ENCODE measurements around the gene LDB2. TPM values are rescaled to one million over a fixed set of nuclear protein-coding genes. Genes with fewer than 3 reads are reported as not detected.
A peak's percentile ranks its signal among the peaks of the same experiment; 100 is the strongest.

LDB2 gene
- total RNA-seq, 1 experiment from 2014 or later, result not detected

GRCh38 chr4:16693641-16694040 is 204.8 kb downstream of the LDB2 start:
- Histone ChIP-seq H3K4me1 (ENCODE audit: insufficient read depth, low read length) (peaks cover 7% of the 10 kb centered on the region; the same call in 1 of the 2 replicates), H3K4me2 (ENCODE audit: low read length) (no peak overlapping the region), H3F3A (ENCODE audit: low read length, unreplicated experiment) (no peaks in the 10 kb centered on the region), H3K79me2 (ENCODE audit: low read length) (no peaks in the 10 kb centered on the region), H3K27ac (ENCODE audit: low read length) (no peak overlapping the region), H4K20me1 (ENCODE audit: low read length) (no peaks in the 10 kb centered on the region), H3K27me3 (ENCODE audit: low read length) (peaks cover 30% of the 10 kb centered on the region), H3K9ac (ENCODE audit: low read length) (no peak overlapping the region), H3K9me3 (ENCODE audit: low read length) (no peaks in the 10 kb centered on the region), H3K36me3 (ENCODE audit: low read depth, low read length) (no peaks in the 10 kb centered on the region), H3K9me2 (replicated peaks; ENCODE audit: low read length) (no peaks in the 10 kb centered on the region), H3K4me3 (ENCODE audit: low read length) (no peak overlapping the region), H2AFZ (ENCODE audit: low read length) (no peak overlapping the region)
- no peak for ATAC-seq
- DNase-seq, result no peak
- intact Hi-C loops (cut with micrococcal nuclease), result no loop called here
- CTCF ChIA-PET, result no interaction called here
- POLR2A ChIA-PET (ENCODE audit: unreplicated experiment), result no interaction called here
- TF ChIP-seq CTCF (conservative IDR thresholded peaks at IDR 0.05; ENCODE audit: low read depth, low read length) (no peak), EZH2phosphoT487 (IDR thresholded peaks at IDR 0.05; ENCODE audit: borderline replicate concordance, low read length) (no peak), EZH2 (IDR thresholded peaks at IDR 0.05; ENCODE audit: low read length, unreplicated experiment) (no peak)
- BruUV-seq (replicated peaks), result no TSS peak

GRCh38 chr4:16692961-16693506 is 205.4 kb downstream of the LDB2 start:
- H3K27me3 ChIP-seq (ENCODE audit: low read length), result peaks cover 29% of the 10 kb centered on the region
- ATAC-seq (no peak), DNase-seq (peak; percentile 18)
- TF ChIP-seq EZH2 (IDR thresholded peaks at IDR 0.05; ENCODE audit: low read length, unreplicated experiment) (no peak), CTCF (conservative IDR thresholded peaks at IDR 0.05; ENCODE audit: low read depth, low read length) (no peak), EZH2phosphoT487 (IDR thresholded peaks at IDR 0.05; ENCODE audit: borderline replicate concordance, low read length) (no peak)
- no peaks in the 10 kb centered on the region for H3K36me3 ChIP-seq (ENCODE audit: low read depth, low read length)
- no peak overlapping the region for H2AFZ ChIP-seq (ENCODE audit: low read length)
- no peak overlapping the region for H3K4me3 ChIP-seq (ENCODE audit: low read length)
- intact Hi-C loops (cut with micrococcal nuclease), result no loop called here
- H3K4me2 ChIP-seq (ENCODE audit: low read length), result no peak overlapping the region
- ChIA-PET POLR2A (ENCODE audit: unreplicated experiment) (no interaction called here), CTCF (no interaction called here)
- H3K27ac ChIP-seq (ENCODE audit: low read length), result no peak overlapping the region
- H3K9ac ChIP-seq (ENCODE audit: low read length), result no peak overlapping the region
- H3F3A ChIP-seq (ENCODE audit: low read length, unreplicated experiment), result no peaks in the 10 kb centered on the region
- BruUV-seq (replicated peaks), result no TSS peak
- no peaks in the 10 kb centered on the region for H4K20me1 ChIP-seq (ENCODE audit: low read length)
- no peaks in the 10 kb centered on the region for H3K9me2 ChIP-seq (replicated peaks; ENCODE audit: low read length)
- H3K9me3 ChIP-seq (ENCODE audit: low read length), result no peaks in the 10 kb centered on the region
- no peaks in the 10 kb centered on the region for H3K79me2 ChIP-seq (ENCODE audit: low read length)
- H3K4me1 ChIP-seq (ENCODE audit: insufficient read depth, low read length), result peaks cover 7% of the 10 kb centered on the region; the same call in 1 of the 2 replicates

GRCh38 chr4:16692524-16692923 is 205.9 kb downstream of the LDB2 start:
- Histone ChIP-seq H3K79me2 (ENCODE audit: low read length) (no peaks in the 10 kb centered on the region), H3K4me3 (ENCODE audit: low read length) (no peak overlapping the region), H3K9ac (ENCODE audit: low read length) (no peak overlapping the region), H3K27ac (ENCODE audit: low read length) (no peak overlapping the region), H3K9me3 (ENCODE audit: low read length) (no peaks in the 10 kb centered on the region), H3K36me3 (ENCODE audit: low read depth, low read length) (no peaks in the 10 kb centered on the region), H3K4me2 (ENCODE audit: low read length) (0 out of 2 replicates have a peak overlapping the region, but pooled peaks have one; percentile 7), H3K4me1 (ENCODE audit: insufficient read depth, low read length) (peaks cover 7% of the 10 kb centered on the region; the same call in 1 of the 2 replicates), H3K9me2 (replicated peaks; ENCODE audit: low read length) (no peaks in the 10 kb centered on the region), H3K27me3 (ENCODE audit: low read length) (peaks cover 29% of the 10 kb centered on the region), H2AFZ (ENCODE audit: low read length) (no peak overlapping the region), H3F3A (ENCODE audit: low read length, unreplicated experiment) (no peaks in the 10 kb centered on the region), H4K20me1 (ENCODE audit: low read length) (no peaks in the 10 kb centered on the region)
- BruUV-seq (replicated peaks), result no TSS peak
- CTCF ChIA-PET, result no interaction called here
- intact Hi-C loops (cut with micrococcal nuclease), result no loop called here
- TF ChIP-seq EZH2 (IDR thresholded peaks at IDR 0.05; ENCODE audit: low read length, unreplicated experiment), result no peak
- TF ChIP-seq CTCF (conservative IDR thresholded peaks at IDR 0.05; ENCODE audit: low read depth, low read length), result no peak
- TF ChIP-seq EZH2phosphoT487 (IDR thresholded peaks at IDR 0.05; ENCODE audit: borderline replicate concordance, low read length), result no peak
- no peak for ATAC-seq
- no peak for DNase-seq
- POLR2A ChIA-PET (ENCODE audit: unreplicated experiment), result no interaction called here

All from PC-3 (cell line).